Progenitor cell of endocrine pancreas (in vitro differentiated cells): ENCODE results near the gene PIKFYVE. TPM values are rescaled to one million over a fixed set of nuclear protein-coding genes. Genes with fewer than 3 reads are reported as not detected.

ENCODE experiments used
- DNase-seq: peaks from one replicate; pipeline ENCODE4 v3.0.0; 2021; ENCODE audit warnings: low spot score; ENCODE audit not compliant: unreplicated experiment
- H3K27ac Mint-ChIP-seq: 2 replicates; pipeline ENCODE4 v1.8.0; 2021; ENCODE audit warnings: mild to moderate bottlenecking, moderate library complexity, mixed read lengths
- H3K27me3 Mint-ChIP-seq: 2 replicates; pipeline ENCODE4 v1.8.0; 2021; ENCODE audit warnings: mixed read lengths
- H3K36me3 Mint-ChIP-seq: 2 replicates; pipeline ENCODE4 v1.8.0; 2022; ENCODE audit warnings: mixed read lengths; ENCODE audit not compliant: insufficient read depth
- H3K4me1 Mint-ChIP-seq: 2 replicates; pipeline ENCODE4 v1.8.0; 2021; ENCODE audit warnings: low read depth, mixed read lengths
- H3K4me3 Mint-ChIP-seq: 2 replicates; pipeline ENCODE4 v1.8.0; 2021; ENCODE audit warnings: low read depth, mild to moderate bottlenecking, moderate library complexity, mixed read lengths
- H3K9me3 Mint-ChIP-seq: 2 replicates; pipeline ENCODE4 v1.8.0; 2021; ENCODE audit warnings: low read depth, mixed read lengths
- total RNA-seq: library from RNA; stranded (reverse); gene quantifications from 2 replicates; pipeline ENCODE4 v1.2.1, GENCODE V29; 2021
- TF ChIP-seq, protein P1 (sequence below): fragments of 200-600 bp; sonication (generic); IDR thresholded peaks from one replicate; pipeline ENCODE4 v1.5.0; 2021; ENCODE audit warnings: antibody characterized with exemption, mild to moderate bottlenecking; ENCODE audit not compliant: unreplicated experiment

PIKFYVE gene
- total RNA-seq, 1 donor from 2014 or later, result 38.4 TPM

DNA sequence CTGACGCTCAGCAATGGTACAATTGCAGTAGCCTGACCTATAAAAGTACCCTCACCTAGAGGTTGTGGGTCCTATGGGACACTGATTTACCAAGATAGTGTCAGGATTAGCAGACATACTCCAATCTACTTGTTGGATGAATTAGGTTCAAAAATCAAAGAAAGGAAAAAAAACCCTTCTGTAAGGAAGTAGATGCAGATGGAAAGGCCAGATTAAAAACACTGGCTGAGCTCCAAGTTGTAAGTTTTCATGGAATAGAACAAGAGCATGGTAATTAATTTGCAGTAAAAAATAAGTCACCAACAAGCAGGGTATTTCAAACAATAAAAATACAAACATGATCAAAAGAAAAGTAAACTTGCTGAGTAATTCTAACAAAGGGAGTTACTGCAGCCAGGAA lies 37.6 kb upstream of the PIKFYVE start:
- Mint-ChIP-seq H3K27me3 (no peaks in the 10 kb centered on the region), H3K4me3 (no peak overlapping the region), H3K27ac (no peak overlapping the region), H3K9me3 (peaks cover 5% of the 10 kb centered on the region), H3K36me3 (peaks cover 1% of the 10 kb centered on the region), H3K4me1 (no peaks in the 10 kb centered on the region)
- TF ChIP-seq, protein P1, sequence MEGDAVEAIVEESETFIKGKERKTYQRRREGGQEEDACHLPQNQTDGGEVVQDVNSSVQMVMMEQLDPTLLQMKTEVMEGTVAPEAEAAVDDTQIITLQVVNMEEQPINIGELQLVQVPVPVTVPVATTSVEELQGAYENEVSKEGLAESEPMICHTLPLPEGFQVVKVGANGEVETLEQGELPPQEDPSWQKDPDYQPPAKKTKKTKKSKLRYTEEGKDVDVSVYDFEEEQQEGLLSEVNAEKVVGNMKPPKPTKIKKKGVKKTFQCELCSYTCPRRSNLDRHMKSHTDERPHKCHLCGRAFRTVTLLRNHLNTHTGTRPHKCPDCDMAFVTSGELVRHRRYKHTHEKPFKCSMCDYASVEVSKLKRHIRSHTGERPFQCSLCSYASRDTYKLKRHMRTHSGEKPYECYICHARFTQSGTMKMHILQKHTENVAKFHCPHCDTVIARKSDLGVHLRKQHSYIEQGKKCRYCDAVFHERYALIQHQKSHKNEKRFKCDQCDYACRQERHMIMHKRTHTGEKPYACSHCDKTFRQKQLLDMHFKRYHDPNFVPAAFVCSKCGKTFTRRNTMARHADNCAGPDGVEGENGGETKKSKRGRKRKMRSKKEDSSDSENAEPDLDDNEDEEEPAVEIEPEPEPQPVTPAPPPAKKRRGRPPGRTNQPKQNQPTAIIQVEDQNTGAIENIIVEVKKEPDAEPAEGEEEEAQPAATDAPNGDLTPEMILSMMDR, result no peak
- no peak for DNase-seq

DNA sequence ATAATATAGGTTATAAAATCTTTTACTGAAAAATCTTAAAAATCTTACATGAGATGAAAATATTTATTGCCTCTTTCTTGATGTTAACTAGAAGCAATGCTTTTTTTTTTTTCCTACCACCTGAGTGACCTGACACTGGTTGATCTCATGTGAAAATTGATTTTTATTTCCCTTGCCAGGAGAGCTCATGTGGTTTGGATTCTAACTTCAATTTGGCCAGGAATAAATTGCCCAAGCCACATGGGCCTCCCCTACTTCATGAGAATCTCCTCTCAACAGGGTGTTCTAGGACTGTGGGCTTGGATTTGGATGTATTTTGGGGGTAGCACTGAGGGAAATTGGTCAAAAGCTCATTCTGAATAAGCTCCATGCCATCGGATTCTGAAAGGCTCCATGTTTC lies 31.3 kb upstream of the PIKFYVE start:
- no peak for DNase-seq
- Mint-ChIP-seq H3K9me3 (peaks cover 5% of the 10 kb centered on the region), H3K4me3 (no peak overlapping the region), H3K27ac (no peak overlapping the region), H3K4me1 (peaks cover 3% of the 10 kb centered on the region), H3K27me3 (no peaks in the 10 kb centered on the region), H3K36me3 (peaks cover 37% of the 10 kb centered on the region)
- TF ChIP-seq, protein P1, result no peak

DNA sequence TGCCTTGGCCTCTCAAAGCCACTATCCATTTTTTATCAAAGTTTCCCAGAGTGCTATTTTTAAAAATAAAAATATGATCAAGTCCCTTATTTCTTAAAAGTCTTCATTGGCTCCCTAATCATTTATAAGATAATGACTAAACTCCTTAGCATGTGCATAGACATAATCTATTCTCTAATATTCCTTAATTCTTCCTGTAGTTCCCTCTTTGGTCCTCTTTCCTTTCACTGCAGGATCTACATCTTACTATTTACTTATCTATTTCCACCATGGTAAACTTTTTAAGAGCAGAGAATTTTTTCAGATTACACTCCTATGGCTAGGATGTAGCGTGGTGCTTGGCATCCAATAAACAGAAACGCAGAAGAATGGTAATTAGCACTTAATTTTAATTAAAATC lies 30.2 kb upstream of the PIKFYVE start:
- H3K27me3 Mint-ChIP-seq, result no peaks in the 10 kb centered on the region
- peaks cover 41% of the 10 kb centered on the region for H3K36me3 Mint-ChIP-seq
- H3K9me3 Mint-ChIP-seq, result peaks cover 5% of the 10 kb centered on the region
- H3K4me3 Mint-ChIP-seq, result no peak overlapping the region
- H3K4me1 Mint-ChIP-seq, result peaks cover 8% of the 10 kb centered on the region
- H3K27ac Mint-ChIP-seq, result no peak overlapping the region
- TF ChIP-seq, protein P1, result no peak
- no peak for DNase-seq

DNA sequence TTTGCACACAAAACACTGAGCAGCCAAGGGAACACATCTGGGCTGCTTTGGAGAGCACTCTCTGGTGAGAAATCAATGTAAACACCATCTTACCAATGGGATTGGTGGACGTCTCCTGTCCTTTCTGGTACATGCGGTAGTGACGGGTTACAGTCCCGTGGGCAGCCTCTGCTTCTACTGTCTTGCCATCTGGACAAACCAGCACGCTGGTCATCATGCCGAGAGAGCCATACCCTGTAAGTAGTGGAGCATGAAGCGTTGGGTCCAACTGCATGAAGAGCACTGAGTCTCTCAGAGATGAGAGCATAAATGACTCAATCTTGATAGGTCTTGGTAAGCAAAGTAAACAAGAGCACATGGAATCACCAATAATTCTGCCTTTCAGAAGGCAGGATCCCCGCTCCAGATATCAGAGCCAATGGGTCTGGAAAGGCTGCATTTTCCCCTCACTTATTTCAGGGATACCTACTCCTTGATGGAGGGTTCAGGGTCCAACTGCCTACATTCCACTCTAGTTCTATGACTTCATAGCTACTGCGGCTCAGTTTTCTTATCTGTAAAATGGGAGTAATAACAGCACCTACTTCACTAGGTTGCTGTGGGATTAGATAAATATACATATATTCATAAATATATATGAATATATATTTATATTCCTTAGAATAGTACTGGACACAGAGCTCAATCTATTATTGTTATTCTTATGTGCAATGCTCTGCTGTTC lies 26.1 kb upstream of the PIKFYVE start:
- DNase-seq, result no peak
- TF ChIP-seq, protein P1, result no peak
- H3K36me3 Mint-ChIP-seq, result peaks cover 63% of the 10 kb centered on the region
- H3K4me1 Mint-ChIP-seq, result peaks cover 13% of the 10 kb centered on the region
- H3K9me3 Mint-ChIP-seq, result no peaks in the 10 kb centered on the region
- peak overlapping the region; percentile 92 for H3K27ac Mint-ChIP-seq
- no peak overlapping the region for H3K4me3 Mint-ChIP-seq
- no peaks in the 10 kb centered on the region for H3K27me3 Mint-ChIP-seq

DNA sequence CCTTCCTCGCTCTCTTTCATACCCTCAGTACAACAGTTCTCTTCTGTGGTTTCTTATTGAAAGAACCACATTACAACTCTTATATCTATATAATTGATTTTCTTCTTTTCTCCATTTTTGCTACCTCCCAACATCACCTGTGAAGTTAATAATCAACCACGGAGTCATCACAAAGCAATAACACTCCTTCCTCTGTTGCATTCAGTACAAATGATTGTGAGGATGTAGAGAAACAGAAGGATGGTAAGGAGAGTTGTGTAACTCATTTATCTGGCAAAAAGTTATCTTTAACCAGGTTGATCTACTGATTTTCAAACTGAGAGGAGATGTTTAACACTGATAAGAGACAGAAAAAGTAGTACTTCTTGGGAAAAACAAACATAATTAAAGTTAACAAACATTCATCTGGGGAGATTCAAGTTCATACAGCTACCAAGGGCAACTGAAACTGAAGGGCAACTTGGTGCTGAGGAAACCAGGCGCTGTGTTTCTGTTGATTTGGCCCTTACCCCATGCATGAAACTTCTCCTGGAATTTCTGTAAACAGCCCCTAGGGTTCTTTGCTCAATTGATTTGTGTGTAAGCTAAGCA lies 25.3 kb upstream of the PIKFYVE start:
- TF ChIP-seq, protein P1, result no peak
- peaks cover 13% of the 10 kb centered on the region for H3K4me1 Mint-ChIP-seq
- H3K9me3 Mint-ChIP-seq, result no peaks in the 10 kb centered on the region
- H3K36me3 Mint-ChIP-seq, result peaks cover 60% of the 10 kb centered on the region
- no peak for DNase-seq
- peak overlapping the region; percentile 83 for H3K27ac Mint-ChIP-seq
- H3K4me3 Mint-ChIP-seq, result no peak overlapping the region
- H3K27me3 Mint-ChIP-seq, result no peaks in the 10 kb centered on the region
